H1 (cell line): ENCODE results near the gene UBD. TPM values are rescaled to one million over a fixed set of nuclear protein-coding genes. Genes with fewer than 3 reads are reported as not detected.

Experiments
- CTCF ChIA-PET: fragments of 300-600 bp; sonication (Branson Sonifier 250); formaldehyde crosslinking; loops from one replicate; lab custom pipeline; 2021; ENCODE audit not compliant: partially characterized antibody; lab: Charles Lee
- POLR2A ChIA-PET: fragments of 300-600 bp; sonication (Branson Sonifier 250); formaldehyde crosslinking; loops from one replicate; lab custom pipeline; 2021; ENCODE audit warnings: inconsistent platforms; ENCODE audit not compliant: partially characterized antibody; lab: Charles Lee
- DNase-seq, 2 experiments: peaks; one replicate each; pipeline versions ENCODE4 v3.0.0 to v3.0.0-alpha.2; 2010 to 2022; ENCODE audit warnings: low spot score in 2 of 2, low read depth in 1 of 2, mixed read lengths in 1 of 2
- FAIRE-seq: peaks from 2 replicates; lab custom pipeline; 2011; peaks lifted over from hg19 to GRCh38; lab: Jason Lieb, UNC
- H2AFZ ChIP-seq: 2 replicates; pipeline ENCODE4 v1.8.1; 2012; ENCODE audit warnings: low read length, inconsistent platforms
- H2AK5ac ChIP-seq: 2 replicates; pipeline ENCODE4 v1.6.1; 2013; ENCODE audit warnings: low read depth, low read length
- H2BK120ac ChIP-seq: replicated peaks from 2 replicates; pipeline ENCODE3; 2013; ENCODE audit warnings: low read depth, low read length, inconsistent platforms
- H2BK12ac ChIP-seq: 2 replicates; pipeline ENCODE4 v1.6.1; 2013; ENCODE audit warnings: low read depth, low read length
- H2BK15ac ChIP-seq: 2 replicates; pipeline ENCODE4 v1.6.1; 2013; ENCODE audit warnings: low read length
- H2BK20ac ChIP-seq: 2 replicates; pipeline ENCODE4 v1.6.1; 2013; ENCODE audit warnings: low read length
- H2BK5ac ChIP-seq: 2 replicates; pipeline ENCODE4 v1.6.1; 2013; ENCODE audit warnings: low read depth, low read length
- H3K14ac ChIP-seq: 2 replicates; pipeline ENCODE4 v1.6.1; 2013; ENCODE audit warnings: inconsistent platforms; ENCODE audit not compliant: insufficient read length
- H3K18ac ChIP-seq: 2 replicates; pipeline ENCODE4 v1.6.1; 2013; ENCODE audit warnings: low read length; ENCODE audit errors: extremely low read depth
- H3K23ac ChIP-seq: 2 replicates; pipeline ENCODE4 v1.6.1; 2013; ENCODE audit warnings: inconsistent platforms; ENCODE audit not compliant: insufficient read length
- H3K23me2 ChIP-seq: 2 replicates; pipeline ENCODE4 v1.6.1; 2013; ENCODE audit warnings: low read depth, low read length
- H3K27ac ChIP-seq: 2 replicates; pipeline ENCODE4 v1.6.1; 2011; ENCODE audit warnings: low read depth, low read length, inconsistent platforms
- H3K27me3 ChIP-seq, 4 experiments: replicated peaks in 1 of 4; 1 replicate in 1 of 4; 2 replicates in 3 of 4; pipeline versions ENCODE4 v1.6.1 to v1.8.1; 2011 to 2013; ENCODE audit warnings: low read length in 3 of 4, mild to moderate bottlenecking in 3 of 4, inconsistent platforms in 2 of 4, mixed read lengths in 2 of 4, moderate library complexity in 1 of 4; ENCODE audit not compliant: control insufficient read depth in 3 of 4, insufficient read depth in 3 of 4; ENCODE audit errors: extremely low read depth in 1 of 4
- H3K36me3 ChIP-seq, 4 experiments: 2 replicates each; pipeline versions ENCODE4 v1.6.1 to v1.8.1; 2011 to 2013; ENCODE audit warnings: mild to moderate bottlenecking in 4 of 4, low read length in 3 of 4, moderate library complexity in 2 of 4, control low read depth in 1 of 4, inconsistent platforms in 1 of 4; ENCODE audit not compliant: insufficient read depth in 4 of 4, control insufficient read depth in 2 of 4
- H3K4ac ChIP-seq: replicated peaks from 2 replicates; pipeline ENCODE3; 2013; ENCODE audit warnings: low read length, low read depth, mixed read lengths, inconsistent platforms; ENCODE audit not compliant: insufficient read length
- H3K4me1 ChIP-seq, 4 experiments: replicated peaks in 1 of 4; 1 replicate in 1 of 4; 2 replicates in 3 of 4; pipeline versions ENCODE4 v1.6.1 to v1.8.1; 2011 to 2013; ENCODE audit warnings: low read length in 3 of 4, inconsistent platforms in 2 of 4, mixed read lengths in 1 of 4; ENCODE audit not compliant: insufficient read depth in 4 of 4, control insufficient read depth in 3 of 4
- H3K4me2 ChIP-seq, 2 experiments: 2 replicates each; pipeline versions ENCODE4 v1.6.1 to v1.8.1; 2011 to 2013; ENCODE audit warnings: low read depth in 2 of 2, low read length in 2 of 2, control low read depth in 1 of 2, inconsistent platforms in 1 of 2, mild to moderate bottlenecking in 1 of 2; ENCODE audit not compliant: insufficient read depth in 1 of 2
- H3K4me3 ChIP-seq, 4 experiments: fragments of 200-600, 300-600 bp in 1 of 4; sonication (generic), shearing (Covaris generic), sonication (Bioruptor Twin) in 1 of 4; 2 replicates each; pipeline versions ENCODE4 v1.5.1 to v1.8.1; 2011 to 2016; ENCODE audit warnings: low read length in 4 of 4, low read depth in 3 of 4, control low read depth in 2 of 4, inconsistent platforms in 2 of 4, mild to moderate bottlenecking in 2 of 4, mixed read lengths in 1 of 4, moderate library complexity in 1 of 4; ENCODE audit not compliant: insufficient read depth in 2 of 4; ENCODE audit errors: extremely low read depth in 1 of 4
- H3K56ac ChIP-seq: replicated peaks from 2 replicates; pipeline ENCODE3; 2013; ENCODE audit warnings: low read depth, mild to moderate bottlenecking, mixed read lengths, low read length, inconsistent platforms; ENCODE audit not compliant: insufficient read length
- H3K79me1 ChIP-seq: 2 replicates; pipeline ENCODE4 v1.6.1; 2013; ENCODE audit warnings: low read depth, low read length, control low read depth
- H3K79me2 ChIP-seq, 2 experiments: 2 replicates each; pipeline versions ENCODE4 v1.6.1 to v1.8.1; 2012 to 2013; ENCODE audit warnings: low read length in 2 of 2, mild to moderate bottlenecking in 2 of 2, inconsistent platforms in 1 of 2; ENCODE audit not compliant: insufficient read depth in 2 of 2, control insufficient read depth in 1 of 2
- H3K9ac ChIP-seq, 4 experiments: replicated peaks in 1 of 4; 1 replicate in 1 of 4; 2 replicates in 3 of 4; pipeline versions ENCODE4 v1.6.1 to v1.8.1; 2011 to 2013; ENCODE audit warnings: low read depth in 3 of 4, low read length in 3 of 4, control low read depth in 2 of 4, mild to moderate bottlenecking in 2 of 4, moderate library complexity in 2 of 4, inconsistent platforms in 1 of 4; ENCODE audit errors: extremely low read depth in 1 of 4
- H3K9me3 ChIP-seq, 2 experiments: 2 replicates each; pipeline versions ENCODE4 v1.6.1 to v1.8.1; 2012 to 2013; ENCODE audit warnings: mild to moderate bottlenecking in 2 of 2, moderate library complexity in 2 of 2, control low read depth in 1 of 2, inconsistent platforms in 1 of 2, low read depth in 1 of 2, low read length in 1 of 2, mixed read lengths in 1 of 2; ENCODE audit not compliant: insufficient read depth in 2 of 2
- H4K20me1 ChIP-seq, 2 experiments: replicated peaks in 1 of 2; 2 replicates each; pipeline versions ENCODE3 to v1.8.1; 2011 to 2013; ENCODE audit warnings: inconsistent platforms in 2 of 2, low read length in 2 of 2, mild to moderate bottlenecking in 1 of 2; ENCODE audit not compliant: insufficient read depth in 2 of 2, control insufficient read depth in 1 of 2
- H4K5ac ChIP-seq: 2 replicates; pipeline ENCODE4 v1.6.1; 2013; ENCODE audit warnings: low read length, low read depth, mixed read lengths, inconsistent platforms; ENCODE audit not compliant: insufficient read length
- H4K8ac ChIP-seq: 2 replicates; pipeline ENCODE4 v1.8.0; 2013; ENCODE audit warnings: mild to moderate bottlenecking, moderate library complexity, low read length, inconsistent platforms; ENCODE audit not compliant: insufficient read depth; ENCODE audit errors: extremely low read depth
- H4K91ac ChIP-seq: replicated peaks from 2 replicates; pipeline ENCODE3; 2013; ENCODE audit warnings: low read length, mixed read lengths, inconsistent platforms; ENCODE audit not compliant: insufficient read length
- HDAC2 ChIP-seq, 2 experiments: fragments of 300-600 bp in 1 of 2; sonication (generic) in 1 of 2; IDR thresholded peaks; 2 replicates each; pipeline ENCODE4 v1.6.1; 2011 to 2012; ENCODE audit warnings: low read depth in 2 of 2, low read length in 2 of 2, mild to moderate bottlenecking in 2 of 2, moderate library complexity in 2 of 2, borderline replicate concordance in 1 of 2, inconsistent platforms in 1 of 2
- MAFK ChIP-seq: IDR thresholded peaks from 2 replicates; pipeline ENCODE4 v1.6.1; 2012; ENCODE audit warnings: low read depth, mild to moderate bottlenecking, improper control_type of control experiment, low read length
- WGBS, 2 experiments: shearing (Covaris generic) in 1 of 2; methylation state at CpG; one replicate each; pipeline versions ENCODE4 v1.1.6 to v1.1.7; 2013 to 2015; ENCODE audit warnings: low lambda C conversion rate in 2 of 2, mixed read lengths in 2 of 2, inconsistent platforms in 1 of 2, low coverage in 1 of 2, missing lambda C conversion rate in 1 of 2; ENCODE audit not compliant: insufficient replicate concordance in 2 of 2, insufficient coverage in 1 of 2, insufficient read length in 1 of 2; ENCODE audit errors: extremely low coverage in 1 of 2, missing lambda C conversion rate in 1 of 2; 5-methylcytosine and 5-hydroxymethylcytosine counted together
- polyA plus RNA-seq, 7 experiments: library from polyadenylated mRNA; depleted of rRNA in 3 of 7; stranded (reverse) in 5 of 7; unstranded in 2 of 7; fragments of >200 nt in 5 of 7; fragments of 200-250 nt in 2 of 7; gene quantifications; 1 replicate in 5 of 7; 2 replicates in 1 of 7; 4 replicates in 1 of 7; pipeline versions ENCODE4 v1.2.1 to v1.2.3, GENCODE V29; 2011 to 2013; ENCODE audit warnings: missing spikeins in 2 of 7, mixed read lengths in 2 of 7
- total RNA-seq: library from RNA; stranded (reverse); fragmentation: NEBNext Ultra II Directional; extraction: Animal tissue kit (Norgen Biotek cat#: 25700); gene quantifications from 2 replicates; pipeline ENCODE4 v1.2.1, GENCODE V29; 2021

The UBD gene
- total and polyA plus RNA-seq, 2 of the 8 experiments (the other 6 are each of a cell fraction or from before 2014, with no cell fraction given): 0.23 TPM; not detected in 1

DNA sequence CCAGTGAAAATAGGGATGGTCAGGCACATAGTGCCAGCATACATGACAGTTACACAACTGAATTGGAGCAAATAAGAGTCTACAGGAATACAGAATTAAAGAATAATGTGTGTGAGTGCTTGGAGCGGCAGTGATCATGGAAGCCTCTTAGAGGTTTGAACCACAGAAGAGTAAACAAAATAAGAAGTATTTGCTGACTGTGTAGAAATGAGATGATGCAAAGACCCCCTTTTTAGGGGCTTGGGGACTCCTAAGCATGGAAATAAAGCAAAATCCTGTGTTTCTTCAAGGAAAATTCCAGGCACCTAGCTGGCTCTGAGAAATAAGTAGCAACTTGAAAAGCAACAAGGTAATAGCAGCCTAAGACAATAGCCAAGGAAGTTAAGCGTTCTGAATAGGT, 32.1 kb upstream of the UBD start:
- TF ChIP-seq MAFK (peak; percentile 27; the same call in 1 of the 2 replicates), HDAC2 (IDR thresholded peaks at IDR 0.05; ENCODE audit: borderline replicate concordance in 1 of 2, low read depth in 2 of 2, low read length in 2 of 2) (no peak)
- Histone ChIP-seq H2BK20ac (no peak overlapping the region), H3K18ac (no peak overlapping the region), H3K27me3 (no peaks in the 10 kb centered on the region), H3K36me3 (no peaks in the 10 kb centered on the region), H3K4ac (no peak overlapping the region), H3K27ac (no peak overlapping the region), H4K91ac (no peak overlapping the region), H3K14ac (no peak overlapping the region), H3K23me2 (no peaks in the 10 kb centered on the region), H2BK5ac (no peak overlapping the region), H2AK5ac (no peak overlapping the region), H2BK12ac (no peak overlapping the region), H4K8ac (no peak overlapping the region), H3K9ac (no peak overlapping the region), H3K23ac (no peak overlapping the region), H3K79me2 (no peaks in the 10 kb centered on the region), H3K4me3 (no peak overlapping the region), H4K5ac (no peak overlapping the region), H2BK120ac (no peak overlapping the region), H3K9me3 (no peaks in the 10 kb centered on the region), H2BK15ac (no peak overlapping the region), H2AFZ (no peak overlapping the region), H3K4me2 (no peak overlapping the region), H3K4me1 (no peaks in the 10 kb centered on the region; a peak in 1 of 7 replicates), H3K56ac (no peak overlapping the region), H4K20me1 (no peaks in the 10 kb centered on the region), H3K79me1 (no peaks in the 10 kb centered on the region)
- POLR2A ChIA-PET: interaction anchor here (0.8 to 0.9 kb wide), 2 partner anchors 35 to 91 kb away, joined by 3 read pairs; no protein-coding TSS in a partner anchor
- FAIRE-seq (no peak), DNase-seq (no peak)
- CTCF ChIA-PET: interaction anchor here (0.9 to 7.2 kb wide), 3 partner anchors 26 to 216 kb away, joined by 3 to 53 read pairs (median 11); partner anchors contain the start of gene OR12D3
- WGBS, 2 experiments: 92% methylated on average over 2 of the region's 2 CpGs; no CpG with 5 or more reads in 1 of the 2 experiments
